Stimulated activated CD8-positive, alpha-beta memory T cell treated with anti-CD3 and anti-CD28 coated beads, Interleukin-12 subunit alpha, Interleukin-12 subunit beta, amount 100 ng/mL, for 1 hour (primary cell): Measurements from ENCODE around the gene AFF3.

Experiments
- DNase-seq: peaks from one replicate; pipeline ENCODE4 v3.0.0-alpha.2; 2020; ENCODE audit warnings: low read depth

Gene AFF3

GRCh38 chr2:99854236-99854852 lies 288.0 kb downstream of the AFF3 start:
- no peak for DNase-seq

GRCh38 chr2:99852956-99853355 lies 289.4 kb downstream of the AFF3 start:
- no peak for DNase-seq

GRCh38 chr2:99852376-99852934 lies 289.9 kb downstream of the AFF3 start:
- DNase-seq = no peak

DNA sequence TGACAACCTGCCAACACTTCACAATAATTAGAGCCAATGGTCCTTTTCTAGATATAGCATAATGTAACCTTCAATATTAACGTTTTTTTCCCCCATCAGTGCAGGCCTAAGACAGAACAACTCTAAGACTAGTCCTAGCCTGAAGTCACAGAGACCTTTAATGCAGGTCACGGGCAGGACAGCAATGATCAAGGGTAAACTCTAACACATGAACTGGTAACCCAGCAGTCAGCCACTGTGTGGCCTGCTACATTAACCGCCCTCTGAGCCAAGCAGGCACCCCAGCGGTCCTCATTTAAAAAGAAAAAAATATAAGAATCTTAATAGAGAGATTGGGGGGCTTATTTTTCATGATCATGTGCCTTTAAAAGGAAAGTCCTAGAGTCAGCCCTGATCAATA lies 290.6 kb downstream of the AFF3 start:
- DNase-seq = no peak

DNA sequence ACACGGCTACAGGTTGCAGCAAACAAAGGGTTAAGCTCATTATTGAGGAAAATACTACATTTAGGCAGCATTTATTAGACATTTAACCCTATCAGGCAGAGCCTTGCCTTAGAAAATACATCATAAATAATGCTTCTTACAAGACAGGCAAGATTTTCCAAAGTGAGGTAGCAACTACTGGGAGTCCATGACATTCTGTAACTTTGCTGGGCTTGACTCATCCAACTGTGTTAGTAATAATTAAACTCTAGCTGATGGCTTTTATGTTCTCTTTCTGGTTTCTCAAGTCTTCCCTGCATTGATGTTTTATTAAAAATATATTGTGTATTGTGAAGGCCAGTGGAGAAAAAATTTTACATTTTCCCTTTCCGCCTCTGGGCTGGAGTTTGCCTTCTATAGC lies 291.3 kb downstream of the AFF3 start:
- DNase-seq = no peak

DNA sequence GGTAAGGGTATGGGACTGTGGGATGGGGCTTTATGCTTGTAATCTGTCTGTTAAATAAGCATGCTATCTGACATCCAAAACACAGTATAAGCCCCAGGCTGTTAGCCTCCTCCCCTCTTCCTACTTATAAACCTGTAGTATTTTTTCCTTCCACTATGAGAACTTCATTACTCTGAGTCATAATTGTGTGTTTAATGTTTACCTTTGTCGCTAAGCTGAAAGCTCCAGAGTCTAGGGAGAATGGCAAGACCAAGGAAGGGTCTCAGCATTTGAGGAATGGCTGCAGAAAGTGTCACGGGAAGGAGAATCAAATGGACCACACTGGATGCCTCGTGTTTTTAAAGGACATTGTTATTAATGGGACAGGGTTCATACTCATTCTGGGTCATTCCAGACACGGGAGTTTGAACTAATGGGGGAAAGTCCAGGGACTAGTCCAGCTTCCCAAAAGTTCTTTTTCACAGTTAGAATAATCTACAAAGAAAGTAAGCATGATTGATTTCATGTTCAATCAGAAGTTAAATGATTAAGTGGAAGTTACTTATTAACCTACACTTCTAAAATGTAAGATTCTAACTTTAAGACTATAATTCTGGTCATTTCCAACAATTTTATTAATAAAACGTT lies 292.2 kb downstream of the AFF3 start:
- no peak for DNase-seq

GRCh38 chr2:99846462-99847107 lies 295.8 kb downstream of the AFF3 start:
- no peak for DNase-seq

DNA sequence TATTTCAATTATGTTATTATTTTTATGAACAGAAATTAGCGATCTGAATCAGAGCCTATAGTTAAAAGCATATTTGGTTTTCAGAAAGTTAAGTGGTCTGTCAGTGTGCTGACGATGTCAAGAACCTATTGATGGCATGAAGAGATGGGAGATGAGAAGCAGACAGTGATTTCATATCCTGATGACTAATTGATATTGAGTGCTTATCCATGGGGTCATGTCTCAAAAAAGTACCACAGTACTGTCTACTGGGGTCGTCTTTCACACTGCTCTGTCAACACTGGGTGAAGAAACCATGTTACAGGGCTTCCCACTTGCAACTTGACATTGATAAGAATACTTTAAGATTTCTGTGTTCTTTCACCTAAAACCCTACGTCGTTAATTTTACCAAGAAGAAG lies 297.1 kb downstream of the AFF3 start:
- DNase-seq = no peak

DNA sequence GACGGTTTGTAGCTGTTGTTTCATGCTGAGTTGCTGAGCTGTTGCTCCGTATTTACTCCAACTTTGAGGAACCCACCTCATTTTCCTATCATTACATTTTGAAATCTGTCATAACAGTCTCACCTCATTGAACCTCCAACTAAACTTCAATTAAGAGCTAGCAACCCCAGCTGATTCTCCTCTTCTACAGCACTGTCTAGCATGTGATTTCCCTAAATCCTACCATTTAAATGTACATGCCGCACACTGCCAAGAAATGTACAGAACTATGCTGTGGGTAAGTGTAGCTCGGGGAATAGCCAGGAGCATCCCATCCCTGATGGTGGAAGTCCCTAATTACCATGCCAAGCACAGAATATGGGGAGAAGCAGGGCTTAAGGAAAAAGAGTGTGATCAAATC lies 299.9 kb downstream of the AFF3 start:
- no peak for DNase-seq

GRCh38 chr2:99841749-99842148 lies 300.6 kb downstream of the AFF3 start:
- DNase-seq = no peak

GRCh38 chr2:99840831-99841230 lies 301.6 kb downstream of the AFF3 start:
- no peak for DNase-seq

- DNase-seq = no peak
These were observed 305.4 kb downstream of the AFF3 start for GRCh38 chr2:99836690-99837605.

DNA sequence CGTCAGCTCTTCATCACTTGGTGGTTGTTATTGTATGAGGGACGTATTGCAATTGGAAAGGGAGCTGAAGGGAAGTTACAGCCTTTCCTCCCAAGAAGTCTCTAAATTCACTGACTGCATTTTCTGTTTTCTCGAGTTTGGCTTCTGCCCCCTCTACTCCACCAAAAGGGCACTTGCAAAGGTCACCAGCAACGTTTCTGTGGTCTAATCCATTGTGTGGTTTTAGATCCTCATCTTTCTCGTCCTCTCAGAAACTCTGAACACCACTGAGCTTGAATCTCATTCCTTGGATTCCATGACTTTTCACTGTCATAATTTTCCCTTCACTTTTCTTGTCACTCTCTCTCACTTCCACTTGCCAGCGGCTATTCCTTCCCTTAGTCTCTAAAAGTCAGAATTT lies 308.0 kb downstream of the AFF3 start:
- no peak for DNase-seq

DNA sequence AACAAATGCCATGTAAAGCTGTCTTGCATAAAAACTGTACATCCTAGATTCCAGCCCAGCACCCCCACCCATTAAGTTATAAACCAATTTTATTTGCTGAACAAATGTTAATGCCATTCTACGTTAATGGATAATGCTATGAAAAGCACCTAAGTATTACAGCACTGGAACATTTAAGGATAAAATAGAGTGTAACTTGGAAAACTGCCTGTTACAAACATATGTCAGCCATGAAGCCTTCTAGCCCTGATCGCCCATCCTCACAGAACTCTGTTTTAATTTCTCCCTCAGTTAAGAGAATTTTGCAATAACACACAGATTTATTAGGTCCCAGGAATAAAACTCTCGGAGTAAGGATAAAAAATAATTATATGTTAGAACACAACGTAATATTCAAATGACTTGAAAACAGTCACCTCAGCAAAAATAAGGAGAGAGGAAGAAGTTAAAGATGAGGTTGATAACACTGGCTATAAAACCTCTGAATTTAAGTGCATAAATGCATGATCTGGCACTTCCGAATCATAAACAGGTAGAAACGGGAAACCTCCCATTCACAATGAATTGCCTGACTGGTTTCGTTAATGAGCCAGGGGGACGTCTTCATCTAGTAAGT lies 308.7 kb downstream of the AFF3 start:
- DNase-seq = no peak

- DNase-seq = no peak
These were observed 309.5 kb downstream of the AFF3 start for GRCh38 chr2:99832926-99833325.

GRCh38 chr2:99831772-99832171 lies 310.6 kb downstream of the AFF3 start:
- DNase-seq = no peak

GRCh38 chr2:99827296-99827999 lies 314.9 kb downstream of the AFF3 start:
- DNase-seq = no peak

GRCh38 chr2:99825630-99826029 lies 316.8 kb downstream of the AFF3 start:
- no peak for DNase-seq

DNA sequence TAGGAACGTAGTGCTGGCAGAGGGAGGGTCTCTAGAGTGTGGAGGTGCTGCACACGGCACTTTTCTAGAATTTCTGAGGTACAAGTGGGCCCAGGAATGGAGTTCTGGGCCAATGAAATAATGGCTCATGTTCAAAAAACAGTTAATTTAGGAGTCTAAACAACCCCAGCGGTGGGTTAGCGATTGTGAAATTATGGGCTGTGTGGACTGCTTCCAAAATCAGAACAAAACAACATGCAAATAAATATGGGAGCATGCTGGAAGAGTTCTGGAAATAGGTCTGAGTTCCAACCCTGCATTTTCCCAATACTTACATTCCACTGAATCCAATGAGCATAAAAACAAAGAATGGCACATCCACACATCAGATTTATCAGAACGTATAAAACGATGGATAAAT lies 317.6 kb downstream of the AFF3 start:
- no peak for DNase-seq

DNA sequence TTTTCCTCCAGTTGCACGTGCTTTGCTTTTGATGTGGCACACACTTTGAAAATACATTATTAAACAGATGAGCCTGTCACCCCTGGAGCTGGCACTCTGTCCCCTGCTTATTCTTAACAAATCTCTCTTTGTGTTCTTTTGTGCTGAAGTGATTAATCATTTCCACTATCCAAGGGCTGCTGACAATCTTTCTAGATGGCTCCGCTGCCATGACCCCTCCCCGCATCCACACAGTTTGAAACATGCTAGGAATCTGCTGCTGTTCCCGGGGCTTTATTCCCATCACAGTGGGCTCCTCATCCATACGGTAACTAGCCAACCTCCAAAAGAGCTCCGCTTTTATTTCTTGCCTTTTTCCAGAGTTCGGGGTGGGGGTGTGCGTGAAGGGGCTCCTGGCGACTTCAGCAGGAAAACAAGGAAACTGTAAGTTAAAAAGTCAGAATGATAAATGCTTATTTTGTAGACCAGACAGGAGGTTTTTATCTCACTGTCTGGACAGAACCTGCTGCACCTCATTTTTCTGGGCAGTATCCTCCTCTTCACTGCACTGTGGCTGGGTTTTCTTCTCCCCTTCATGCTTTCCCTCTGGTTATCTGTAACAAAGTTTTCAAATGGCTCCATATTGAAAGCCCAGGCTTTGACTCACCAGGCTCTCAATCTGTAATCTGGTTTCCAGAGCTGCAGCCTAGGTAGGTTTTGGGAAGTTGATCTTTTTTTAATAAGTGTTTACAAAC lies 319.7 kb downstream of the AFF3 start:
- DNase-seq = no peak

GRCh38 chr2:99821984-99822383 lies 320.4 kb downstream of the AFF3 start:
- DNase-seq = no peak
